Tibial nerve (tissue), 3 donors: Measurements from ENCODE around the gene FEM1B.

ENCODE experiments used
- POLR2A ChIP-seq, 2 donors: fragments of 450-650 bp; IDR thresholded peaks; one replicate each; pipeline ENCODE4 v1.6.1; 2017; ENCODE audit warnings: antibody characterized with exemption in 2 of 2, mild to moderate bottlenecking in 2 of 2, moderate library complexity in 2 of 2
- TF ChIP-seq, protein P1 (sequence below), 5 experiments: fragments of 200-600 bp in 3 of 5; fragments of 450-650 bp in 2 of 5; sonication (generic) in 3 of 5; IDR thresholded peaks; one replicate each; pipeline ENCODE4 v1.5.1; 2016 to 2019; ENCODE audit warnings: antibody characterized with exemption in 5 of 5, mild to moderate bottlenecking in 3 of 5, moderate library complexity in 2 of 5

DNA sequence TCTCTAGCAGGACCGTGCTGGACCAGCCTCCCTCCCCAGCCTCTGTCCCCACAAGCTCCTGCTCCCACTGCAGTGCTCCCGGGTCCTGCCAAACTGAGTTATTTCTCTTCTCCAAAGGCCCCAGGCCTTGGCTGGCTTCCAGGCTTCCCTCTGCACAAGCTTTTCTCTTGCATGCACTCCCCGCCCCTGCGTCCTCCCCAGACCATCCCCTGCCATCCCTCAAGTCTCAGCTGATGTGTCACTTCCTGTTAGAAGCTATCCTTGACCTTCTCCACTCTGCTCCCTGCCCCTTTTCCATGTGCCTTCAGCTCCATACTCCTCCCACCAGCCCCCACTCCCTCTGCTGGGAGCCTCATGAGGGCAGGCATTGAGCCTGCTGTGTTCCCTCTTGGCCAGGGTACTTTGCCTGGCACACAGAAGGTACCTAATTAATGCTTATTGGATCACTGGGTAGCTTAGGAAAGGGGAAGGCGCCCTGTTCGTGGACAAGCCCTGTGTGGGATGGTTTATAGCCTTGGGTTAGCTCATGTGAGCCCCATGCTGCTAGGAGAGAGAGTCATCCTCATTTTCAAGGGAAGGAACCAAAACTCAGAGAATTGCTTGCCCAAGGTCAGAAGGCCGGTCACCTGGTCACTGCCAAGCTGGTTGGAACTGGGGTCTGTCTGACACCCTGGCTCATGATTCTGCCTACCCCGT, 56.4 kb downstream of the FEM1B start:
- TF ChIP-seq POLR2A (IDR thresholded peaks at IDR 0.05) = no peak
- TF ChIP-seq, protein P1, sequence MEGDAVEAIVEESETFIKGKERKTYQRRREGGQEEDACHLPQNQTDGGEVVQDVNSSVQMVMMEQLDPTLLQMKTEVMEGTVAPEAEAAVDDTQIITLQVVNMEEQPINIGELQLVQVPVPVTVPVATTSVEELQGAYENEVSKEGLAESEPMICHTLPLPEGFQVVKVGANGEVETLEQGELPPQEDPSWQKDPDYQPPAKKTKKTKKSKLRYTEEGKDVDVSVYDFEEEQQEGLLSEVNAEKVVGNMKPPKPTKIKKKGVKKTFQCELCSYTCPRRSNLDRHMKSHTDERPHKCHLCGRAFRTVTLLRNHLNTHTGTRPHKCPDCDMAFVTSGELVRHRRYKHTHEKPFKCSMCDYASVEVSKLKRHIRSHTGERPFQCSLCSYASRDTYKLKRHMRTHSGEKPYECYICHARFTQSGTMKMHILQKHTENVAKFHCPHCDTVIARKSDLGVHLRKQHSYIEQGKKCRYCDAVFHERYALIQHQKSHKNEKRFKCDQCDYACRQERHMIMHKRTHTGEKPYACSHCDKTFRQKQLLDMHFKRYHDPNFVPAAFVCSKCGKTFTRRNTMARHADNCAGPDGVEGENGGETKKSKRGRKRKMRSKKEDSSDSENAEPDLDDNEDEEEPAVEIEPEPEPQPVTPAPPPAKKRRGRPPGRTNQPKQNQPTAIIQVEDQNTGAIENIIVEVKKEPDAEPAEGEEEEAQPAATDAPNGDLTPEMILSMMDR (IDR thresholded peaks at IDR 0.05) = no peak
